Measurements from ENCODE around the gene CNOT6L. TPM values are rescaled to one million over a fixed set of nuclear protein-coding genes. Genes with fewer than 3 reads are reported as not detected.
A peak's percentile ranks its signal among the peaks of the same experiment; 100 is the strongest.

The CNOT6L gene
- total and polyA plus RNA-seq, 2 of the 13 experiments (the other 11 are each of a cell fraction or from before 2014, with no cell fraction given) = 7.9 to 13.5 TPM

GRCh38 chr4:77819843-77820648 lies 878 bp upstream of the CNOT6L start (continued):
- no peak for TF ChIP-seq JARID2 (CRISPR knock-in tag; IDR thresholded peaks at IDR 0.05; ENCODE audit: insufficient replicate concordance)
- TF ChIP-seq, protein P1, sequence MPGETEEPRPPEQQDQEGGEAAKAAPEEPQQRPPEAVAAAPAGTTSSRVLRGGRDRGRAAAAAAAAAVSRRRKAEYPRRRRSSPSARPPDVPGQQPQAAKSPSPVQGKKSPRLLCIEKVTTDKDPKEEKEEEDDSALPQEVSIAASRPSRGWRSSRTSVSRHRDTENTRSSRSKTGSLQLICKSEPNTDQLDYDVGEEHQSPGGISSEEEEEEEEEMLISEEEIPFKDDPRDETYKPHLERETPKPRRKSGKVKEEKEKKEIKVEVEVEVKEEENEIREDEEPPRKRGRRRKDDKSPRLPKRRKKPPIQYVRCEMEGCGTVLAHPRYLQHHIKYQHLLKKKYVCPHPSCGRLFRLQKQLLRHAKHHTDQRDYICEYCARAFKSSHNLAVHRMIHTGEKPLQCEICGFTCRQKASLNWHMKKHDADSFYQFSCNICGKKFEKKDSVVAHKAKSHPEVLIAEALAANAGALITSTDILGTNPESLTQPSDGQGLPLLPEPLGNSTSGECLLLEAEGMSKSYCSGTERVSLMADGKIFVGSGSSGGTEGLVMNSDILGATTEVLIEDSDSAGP (CRISPR knock-in tag; IDR thresholded peaks at IDR 0.05; ENCODE audit: borderline replicate concordance) = peak; percentile 71; the same call in 1 of the 2 replicates
- TF ChIP-seq FOXO4 (CRISPR knock-in tag; conservative IDR thresholded peaks at IDR 0.05) = 0 out of 2 replicates have a peak, but pooled peaks have one; percentile 56
- peak; percentile 71; the same call in 1 of the 2 replicates for TF ChIP-seq ZNF788 (CRISPR knock-in tag; IDR thresholded peaks at IDR 0.05; ENCODE audit: borderline replicate concordance)
- no peak for TF ChIP-seq ZSCAN25 (CRISPR knock-in tag; IDR thresholded peaks at IDR 0.05)
- TF ChIP-seq, protein P2, sequence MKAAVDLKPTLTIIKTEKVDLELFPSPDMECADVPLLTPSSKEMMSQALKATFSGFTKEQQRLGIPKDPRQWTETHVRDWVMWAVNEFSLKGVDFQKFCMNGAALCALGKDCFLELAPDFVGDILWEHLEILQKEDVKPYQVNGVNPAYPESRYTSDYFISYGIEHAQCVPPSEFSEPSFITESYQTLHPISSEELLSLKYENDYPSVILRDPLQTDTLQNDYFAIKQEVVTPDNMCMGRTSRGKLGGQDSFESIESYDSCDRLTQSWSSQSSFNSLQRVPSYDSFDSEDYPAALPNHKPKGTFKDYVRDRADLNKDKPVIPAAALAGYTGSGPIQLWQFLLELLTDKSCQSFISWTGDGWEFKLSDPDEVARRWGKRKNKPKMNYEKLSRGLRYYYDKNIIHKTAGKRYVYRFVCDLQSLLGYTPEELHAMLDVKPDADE (CRISPR knock-in tag; IDR thresholded peaks at IDR 0.05) = no peak
- TF ChIP-seq TSC22D2 (CRISPR knock-in tag; IDR thresholded peaks at IDR 0.05; ENCODE audit: borderline replicate concordance) = peak; percentile 41; the same call in 1 of the 2 replicates
- TF ChIP-seq, protein P3, sequence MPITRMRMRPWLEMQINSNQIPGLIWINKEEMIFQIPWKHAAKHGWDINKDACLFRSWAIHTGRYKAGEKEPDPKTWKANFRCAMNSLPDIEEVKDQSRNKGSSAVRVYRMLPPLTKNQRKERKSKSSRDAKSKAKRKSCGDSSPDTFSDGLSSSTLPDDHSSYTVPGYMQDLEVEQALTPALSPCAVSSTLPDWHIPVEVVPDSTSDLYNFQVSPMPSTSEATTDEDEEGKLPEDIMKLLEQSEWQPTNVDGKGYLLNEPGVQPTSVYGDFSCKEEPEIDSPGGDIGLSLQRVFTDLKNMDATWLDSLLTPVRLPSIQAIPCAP (CRISPR knock-in tag; IDR thresholded peaks at IDR 0.05; ENCODE audit: low read depth) = no peak
- peak; percentile 30; the same call in 1 of the 2 replicates for TF ChIP-seq ZNF44 (CRISPR knock-in tag; IDR thresholded peaks at IDR 0.05)
- no peak for TF ChIP-seq TBP (CRISPR knock-in tag; IDR thresholded peaks at IDR 0.05)
- TF ChIP-seq, protein P4, sequence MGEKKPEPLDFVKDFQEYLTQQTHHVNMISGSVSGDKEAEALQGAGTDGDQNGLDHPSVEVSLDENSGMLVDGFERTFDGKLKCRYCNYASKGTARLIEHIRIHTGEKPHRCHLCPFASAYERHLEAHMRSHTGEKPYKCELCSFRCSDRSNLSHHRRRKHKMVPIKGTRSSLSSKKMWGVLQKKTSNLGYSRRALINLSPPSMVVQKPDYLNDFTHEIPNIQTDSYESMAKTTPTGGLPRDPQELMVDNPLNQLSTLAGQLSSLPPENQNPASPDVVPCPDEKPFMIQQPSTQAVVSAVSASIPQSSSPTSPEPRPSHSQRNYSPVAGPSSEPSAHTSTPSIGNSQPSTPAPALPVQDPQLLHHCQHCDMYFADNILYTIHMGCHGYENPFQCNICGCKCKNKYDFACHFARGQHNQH (CRISPR knock-in tag; IDR thresholded peaks at IDR 0.05) = peak; percentile 69
- peak; percentile 37; the same call in 1 of the 2 replicates for TF ChIP-seq MAX (IDR thresholded peaks at IDR 0.05)
- 0 out of 2 replicates have a peak, but pooled peaks have one; percentile 34 for TF ChIP-seq ZNF557 (CRISPR knock-in tag; IDR thresholded peaks at IDR 0.05)
- 0 out of 4 replicates have a peak, but pooled peaks of 1 of the 2 experiments have one; percentile 17 for TF ChIP-seq ATF4 (CRISPR knock-in tag; IDR thresholded peaks at IDR 0.05)
- peak; percentile 83 for TF ChIP-seq POLR2AphosphoS5 (IDR thresholded peaks at IDR 0.05; ENCODE audit: low read depth, low read length)
- TF ChIP-seq ELF3 (CRISPR knock-in tag; IDR thresholded peaks at IDR 0.05) = peak; percentile 60
- TF ChIP-seq ZNF234 (CRISPR knock-in tag; conservative IDR thresholded peaks at IDR 0.05) = no peak
- TF ChIP-seq SAP130 (CRISPR knock-in tag; IDR thresholded peaks at IDR 0.05; ENCODE audit: low read depth) = peak; percentile 74
- TF ChIP-seq ZNF230 (CRISPR knock-in tag; IDR thresholded peaks at IDR 0.05) = peak; percentile 49; the same call in 1 of the 2 replicates
- TF ChIP-seq EED (CRISPR knock-in tag; IDR thresholded peaks at IDR 0.05) = 0 out of 2 replicates have a peak, but pooled peaks have one; percentile 30
